Uterus (tissue), 2 donors: ENCODE data around the gene CNFN.

Source experiments
- POLR2A ChIP-seq, 2 donors: fragments of 450-650 bp; IDR thresholded peaks; one replicate each; pipeline ENCODE4 v1.6.1; 2016; ENCODE audit warnings: antibody characterized with exemption in 2 of 2, mild to moderate bottlenecking in 1 of 2, moderate library complexity in 1 of 2
- TF ChIP-seq, protein P1 (sequence below), 4 experiments: fragments of 200-600 bp in 2 of 4; fragments of 450-650 bp in 2 of 4; sonication (generic) in 2 of 4; IDR thresholded peaks; one replicate each; pipeline ENCODE4 v1.5.1; 2016 to 2019; ENCODE audit warnings: antibody characterized with exemption in 4 of 4, mild to moderate bottlenecking in 2 of 4, moderate library complexity in 1 of 4

DNA sequence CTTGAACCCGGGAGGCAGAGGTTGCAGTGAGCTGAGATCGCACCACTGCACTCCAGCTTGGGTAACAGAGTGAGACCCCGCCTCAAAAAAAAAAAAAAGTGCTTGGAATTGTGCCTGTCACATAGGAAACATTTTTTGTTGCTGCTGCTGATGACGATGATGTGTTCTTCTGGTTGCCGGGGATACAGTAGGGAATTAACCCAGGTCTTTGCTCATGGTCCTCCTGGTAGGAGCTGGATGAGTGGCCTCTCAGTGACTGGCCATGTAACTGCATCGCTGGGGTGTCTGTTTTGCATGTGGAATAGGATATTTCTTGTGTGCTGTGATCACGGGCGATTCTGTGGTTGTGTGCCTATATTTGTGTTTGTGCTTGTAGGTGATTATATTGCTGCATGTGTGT lies 4.7 kb upstream of the CNFN start:
- TF ChIP-seq POLR2A (IDR thresholded peaks at IDR 0.05) = no peak
- TF ChIP-seq, protein P1, sequence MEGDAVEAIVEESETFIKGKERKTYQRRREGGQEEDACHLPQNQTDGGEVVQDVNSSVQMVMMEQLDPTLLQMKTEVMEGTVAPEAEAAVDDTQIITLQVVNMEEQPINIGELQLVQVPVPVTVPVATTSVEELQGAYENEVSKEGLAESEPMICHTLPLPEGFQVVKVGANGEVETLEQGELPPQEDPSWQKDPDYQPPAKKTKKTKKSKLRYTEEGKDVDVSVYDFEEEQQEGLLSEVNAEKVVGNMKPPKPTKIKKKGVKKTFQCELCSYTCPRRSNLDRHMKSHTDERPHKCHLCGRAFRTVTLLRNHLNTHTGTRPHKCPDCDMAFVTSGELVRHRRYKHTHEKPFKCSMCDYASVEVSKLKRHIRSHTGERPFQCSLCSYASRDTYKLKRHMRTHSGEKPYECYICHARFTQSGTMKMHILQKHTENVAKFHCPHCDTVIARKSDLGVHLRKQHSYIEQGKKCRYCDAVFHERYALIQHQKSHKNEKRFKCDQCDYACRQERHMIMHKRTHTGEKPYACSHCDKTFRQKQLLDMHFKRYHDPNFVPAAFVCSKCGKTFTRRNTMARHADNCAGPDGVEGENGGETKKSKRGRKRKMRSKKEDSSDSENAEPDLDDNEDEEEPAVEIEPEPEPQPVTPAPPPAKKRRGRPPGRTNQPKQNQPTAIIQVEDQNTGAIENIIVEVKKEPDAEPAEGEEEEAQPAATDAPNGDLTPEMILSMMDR (IDR thresholded peaks at IDR 0.05) = no peak
